ENCODE data around the gene MED26. TPM values are rescaled to one million over a fixed set of nuclear protein-coding genes. Genes with fewer than 3 reads are reported as not detected.

Gene MED26
- total and polyA plus RNA-seq, 2 of the 13 experiments (the other 11 are each of a cell fraction or from before 2014, with no cell fraction given): 3.5 to 3.8 TPM

DNA sequence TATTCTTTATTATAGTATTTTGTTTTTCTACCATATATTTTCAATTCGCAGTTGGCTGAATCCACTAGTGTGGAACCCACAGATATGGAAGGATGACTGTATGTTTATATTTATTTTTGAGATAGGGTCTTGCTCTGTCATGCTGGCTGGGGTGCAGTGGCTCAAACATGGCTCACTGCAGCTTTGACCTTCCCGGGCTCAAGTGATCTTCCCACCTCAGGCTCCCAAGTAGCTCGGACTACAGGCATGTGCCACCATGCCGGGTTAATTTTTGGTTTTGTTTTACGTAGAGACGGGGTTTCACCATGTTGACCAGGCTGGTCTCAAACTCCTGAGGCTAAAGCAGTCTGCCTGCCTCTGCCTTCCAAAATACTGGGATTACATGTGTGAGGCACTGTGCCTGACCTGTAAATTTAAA, 65.4 kb downstream of the MED26 start:
- ChIA-PET CTCF (ENCODE audit: low intra/inter-chr PET ratio, low total read pairs) (no interaction called here), POLR2A (no interaction called here)
- in situ Hi-C loops (cut with HindIII; ENCODE audit: extremely low pct_ligation_motif_present, low pct_unique_long_range_greater_than_20kb): no loop called here

More for the DNA sequence above, 65.4 kb downstream of the MED26 start:
- FAIRE-seq (no peak), DNase-seq (ENCODE audit: low spot score) (no peak), ATAC-seq (no peak)
- no peak overlapping the region for H3K9ac ChIP-seq (ENCODE audit: insufficient read depth, low read depth, low read length)
- 96% methylated on average over 6 of the region's 6 CpGs for WGBS (ENCODE audit: low lambda C conversion rate)
- H2AFZ ChIP-seq (ENCODE audit: low read length): no peak overlapping the region
- no peaks in the 10 kb centered on the region for H4K20me1 ChIP-seq (ENCODE audit: insufficient read depth, low read length)
- no peak overlapping the region for H3K4me2 ChIP-seq (ENCODE audit: low read depth, low read length)
- no peak overlapping the region for H3K4me3 ChIP-seq (replicated peaks in 1 of 3; ENCODE audit: insufficient read depth in 1 of 3, low read depth in 2 of 3, low read length in 3 of 3)
- H3K4me1 ChIP-seq (ENCODE audit: insufficient read depth, low read length): no peaks in the 10 kb centered on the region
- no peaks in the 10 kb centered on the region for H3K9me3 ChIP-seq (ENCODE audit: low read length)
- TF ChIP-seq, protein P1, sequence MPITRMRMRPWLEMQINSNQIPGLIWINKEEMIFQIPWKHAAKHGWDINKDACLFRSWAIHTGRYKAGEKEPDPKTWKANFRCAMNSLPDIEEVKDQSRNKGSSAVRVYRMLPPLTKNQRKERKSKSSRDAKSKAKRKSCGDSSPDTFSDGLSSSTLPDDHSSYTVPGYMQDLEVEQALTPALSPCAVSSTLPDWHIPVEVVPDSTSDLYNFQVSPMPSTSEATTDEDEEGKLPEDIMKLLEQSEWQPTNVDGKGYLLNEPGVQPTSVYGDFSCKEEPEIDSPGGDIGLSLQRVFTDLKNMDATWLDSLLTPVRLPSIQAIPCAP (CRISPR knock-in tag; IDR thresholded peaks at IDR 0.05; ENCODE audit: low read depth): no peak
- TF ChIP-seq ZC3H4 (CRISPR knock-in tag; IDR thresholded peaks at IDR 0.05; ENCODE audit: borderline replicate concordance) (no peak), ZNF251 (CRISPR knock-in tag; IDR thresholded peaks at IDR 0.05) (no peak), ZNF678 (CRISPR knock-in tag; IDR thresholded peaks at IDR 0.05) (no peak), SOX5 (CRISPR knock-in tag; IDR thresholded peaks at IDR 0.05; ENCODE audit: borderline replicate concordance) (no peak), THYN1 (CRISPR knock-in tag; IDR thresholded peaks at IDR 0.05; ENCODE audit: borderline replicate concordance, low read depth) (no peak), SRSF9 (IDR thresholded peaks at IDR 0.05; ENCODE audit: borderline replicate concordance, insufficient read depth, low read depth, low read length, poor library complexity, severe bottlenecking) (no peak), DMAP1 (CRISPR knock-in tag; IDR thresholded peaks at IDR 0.05) (no peak)
- TF ChIP-seq, protein P2, sequence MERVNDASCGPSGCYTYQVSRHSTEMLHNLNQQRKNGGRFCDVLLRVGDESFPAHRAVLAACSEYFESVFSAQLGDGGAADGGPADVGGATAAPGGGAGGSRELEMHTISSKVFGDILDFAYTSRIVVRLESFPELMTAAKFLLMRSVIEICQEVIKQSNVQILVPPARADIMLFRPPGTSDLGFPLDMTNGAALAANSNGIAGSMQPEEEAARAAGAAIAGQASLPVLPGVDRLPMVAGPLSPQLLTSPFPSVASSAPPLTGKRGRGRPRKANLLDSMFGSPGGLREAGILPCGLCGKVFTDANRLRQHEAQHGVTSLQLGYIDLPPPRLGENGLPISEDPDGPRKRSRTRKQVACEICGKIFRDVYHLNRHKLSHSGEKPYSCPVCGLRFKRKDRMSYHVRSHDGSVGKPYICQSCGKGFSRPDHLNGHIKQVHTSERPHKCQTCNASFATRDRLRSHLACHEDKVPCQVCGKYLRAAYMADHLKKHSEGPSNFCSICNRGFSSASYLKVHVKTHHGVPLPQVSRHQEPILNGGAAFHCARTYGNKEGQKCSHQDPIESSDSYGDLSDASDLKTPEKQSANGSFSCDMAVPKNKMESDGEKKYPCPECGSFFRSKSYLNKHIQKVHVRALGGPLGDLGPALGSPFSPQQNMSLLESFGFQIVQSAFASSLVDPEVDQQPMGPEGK (CRISPR knock-in tag; IDR thresholded peaks at IDR 0.05): no peak
- TF ChIP-seq, protein P3, sequence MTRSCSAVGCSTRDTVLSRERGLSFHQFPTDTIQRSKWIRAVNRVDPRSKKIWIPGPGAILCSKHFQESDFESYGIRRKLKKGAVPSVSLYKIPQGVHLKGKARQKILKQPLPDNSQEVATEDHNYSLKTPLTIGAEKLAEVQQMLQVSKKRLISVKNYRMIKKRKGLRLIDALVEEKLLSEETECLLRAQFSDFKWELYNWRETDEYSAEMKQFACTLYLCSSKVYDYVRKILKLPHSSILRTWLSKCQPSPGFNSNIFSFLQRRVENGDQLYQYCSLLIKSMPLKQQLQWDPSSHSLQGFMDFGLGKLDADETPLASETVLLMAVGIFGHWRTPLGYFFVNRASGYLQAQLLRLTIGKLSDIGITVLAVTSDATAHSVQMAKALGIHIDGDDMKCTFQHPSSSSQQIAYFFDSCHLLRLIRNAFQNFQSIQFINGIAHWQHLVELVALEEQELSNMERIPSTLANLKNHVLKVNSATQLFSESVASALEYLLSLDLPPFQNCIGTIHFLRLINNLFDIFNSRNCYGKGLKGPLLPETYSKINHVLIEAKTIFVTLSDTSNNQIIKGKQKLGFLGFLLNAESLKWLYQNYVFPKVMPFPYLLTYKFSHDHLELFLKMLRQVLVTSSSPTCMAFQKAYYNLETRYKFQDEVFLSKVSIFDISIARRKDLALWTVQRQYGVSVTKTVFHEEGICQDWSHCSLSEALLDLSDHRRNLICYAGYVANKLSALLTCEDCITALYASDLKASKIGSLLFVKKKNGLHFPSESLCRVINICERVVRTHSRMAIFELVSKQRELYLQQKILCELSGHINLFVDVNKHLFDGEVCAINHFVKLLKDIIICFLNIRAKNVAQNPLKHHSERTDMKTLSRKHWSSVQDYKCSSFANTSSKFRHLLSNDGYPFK (CRISPR knock-in tag; IDR thresholded peaks at IDR 0.05; ENCODE audit: borderline replicate concordance): no peak
- H3K27me3 ChIP-seq (ENCODE audit: control insufficient read depth in 1 of 2, insufficient read depth in 2 of 2, low read length in 2 of 2): no peaks in the 10 kb centered on the region
- peaks cover 14 to 59% of the 10 kb centered on the region in 2 experiments for H3K36me3 ChIP-seq (replicated peaks in 1 of 2; ENCODE audit: control insufficient read depth in 1 of 2, insufficient read depth in 2 of 2, low read length in 2 of 2)
- H3K27ac ChIP-seq (ENCODE audit: extremely low read length, insufficient read depth, low read length): no peak overlapping the region
- no TSS peak for BruUV-seq (replicated peaks)
- no peaks in the 10 kb centered on the region for H3K79me2 ChIP-seq (ENCODE audit: insufficient read depth, low read length)
- intact Hi-C loops (cut with micrococcal nuclease; ENCODE audit: unreplicated experiment): no loop called here
